Liver (tissue), 9 donors: ENCODE results near the gene SH3RF3. TPM values are rescaled to one million over a fixed set of nuclear protein-coding genes. Genes with fewer than 3 reads are reported as not detected.

Experiments used
- DNase-seq: peaks from one replicate; pipeline ENCODE4 v3.0.0-alpha.2; 2017; ENCODE audit warnings: low spot score
- H3K27ac ChIP-seq, 2 donors: one replicate each; pipeline ENCODE4 v1.7.0; 2013; ENCODE audit warnings: inconsistent platforms in 2 of 2, low read length in 2 of 2, control low read depth in 1 of 2, low read depth in 1 of 2, mild to moderate bottlenecking in 1 of 2
- H3K27me3 ChIP-seq, 4 donors: one replicate each; pipeline versions ENCODE4 v1.6.1 to v1.7.0; 2013; ENCODE audit warnings: low read length in 3 of 4, inconsistent platforms in 1 of 4, mild to moderate bottlenecking in 1 of 4, moderate library complexity in 1 of 4; ENCODE audit not compliant: control insufficient read depth in 4 of 4, insufficient read depth in 4 of 4
- H3K36me3 ChIP-seq, 4 donors: one replicate each; pipeline versions ENCODE4 v1.6.1 to v1.7.0; 2013; ENCODE audit warnings: low read length in 3 of 4, mild to moderate bottlenecking in 3 of 4, low read depth in 1 of 4, moderate library complexity in 1 of 4; ENCODE audit not compliant: control insufficient read depth in 4 of 4, insufficient read depth in 3 of 4
- H3K4me1 ChIP-seq, 4 donors: one replicate each; pipeline versions ENCODE4 v1.6.1 to v1.7.0; 2013; ENCODE audit warnings: low read length in 3 of 4, mild to moderate bottlenecking in 3 of 4, moderate library complexity in 1 of 4; ENCODE audit not compliant: control insufficient read depth in 4 of 4, insufficient read depth in 4 of 4
- H3K4me3 ChIP-seq, 3 donors: one replicate each; pipeline versions ENCODE4 v1.6.1 to v1.7.0; 2013; ENCODE audit warnings: low read length in 3 of 3, control low read depth in 1 of 3, low read depth in 1 of 3, mild to moderate bottlenecking in 1 of 3
- H3K9ac ChIP-seq, 2 donors: one replicate each; pipeline ENCODE4 v1.7.0; 2013; ENCODE audit warnings: low read length in 2 of 2, mild to moderate bottlenecking in 2 of 2, moderate library complexity in 2 of 2, control low read depth in 1 of 2, low read depth in 1 of 2
- H3K9me3 ChIP-seq, 4 donors: one replicate each; pipeline versions ENCODE4 v1.6.1 to v1.7.0; 2013; ENCODE audit warnings: low read length in 3 of 4; ENCODE audit not compliant: control insufficient read depth in 4 of 4
- ATF3 ChIP-seq: IDR thresholded peaks from 2 replicates; pipeline ENCODE4 v1.6.1; 2016; ENCODE audit warnings: antibody characterized with exemption
- CTCF ChIP-seq: fragments of 150-350 bp; IDR thresholded peaks from 2 replicates; pipeline ENCODE4 v1.5.1; 2017; ENCODE audit warnings: improper control_type of control experiment, low read depth, low read length; ENCODE audit not compliant: missing input control
- EGR1 ChIP-seq, 2 donors: IDR thresholded peaks; 2 replicates each; pipeline ENCODE4 v1.6.1; 2016 to 2018; ENCODE audit warnings: antibody characterized with exemption in 2 of 2, low read depth in 2 of 2
- FOXA1 ChIP-seq: IDR thresholded peaks from 2 replicates; pipeline ENCODE4 v1.6.1; 2016; ENCODE audit warnings: antibody characterized with exemption
- FOXA2 ChIP-seq: IDR thresholded peaks from 2 replicates; pipeline ENCODE4 v1.6.1; 2016; ENCODE audit warnings: antibody characterized with exemption
- GABPA ChIP-seq, 2 donors: IDR thresholded peaks in 1 of 2; conservative IDR thresholded peaks in 1 of 2; 2 replicates each; pipeline ENCODE4 v1.6.1; 2016; ENCODE audit warnings: antibody characterized with exemption in 2 of 2, mild to moderate bottlenecking in 1 of 2, moderate library complexity in 1 of 2
- HNF4A ChIP-seq, 2 donors: conservative IDR thresholded peaks; 2 replicates each; pipeline ENCODE4 v1.6.1; 2016; ENCODE audit warnings: antibody characterized with exemption in 2 of 2, mild to moderate bottlenecking in 2 of 2
- HNF4G ChIP-seq: IDR thresholded peaks from 2 replicates; pipeline ENCODE4 v1.6.1; 2016; ENCODE audit warnings: antibody characterized with exemption
- JUND ChIP-seq, 2 donors: IDR thresholded peaks; 2 replicates each; pipeline ENCODE4 v1.6.1; 2016; ENCODE audit warnings: antibody characterized with exemption in 2 of 2
- MAX ChIP-seq: IDR thresholded peaks from 2 replicates; pipeline ENCODE4 v1.6.1; 2016; ENCODE audit warnings: antibody characterized with exemption
- NR2F2 ChIP-seq: IDR thresholded peaks from 2 replicates; pipeline ENCODE4 v1.6.1; 2016; ENCODE audit warnings: antibody characterized with exemption
- RAD21 ChIP-seq, 2 donors: IDR thresholded peaks; 2 replicates each; pipeline ENCODE4 v1.6.1; 2016; ENCODE audit warnings: antibody characterized with exemption in 2 of 2, mild to moderate bottlenecking in 2 of 2
- REST ChIP-seq: IDR thresholded peaks from 2 replicates; pipeline ENCODE4 v1.6.1; 2016; ENCODE audit warnings: antibody characterized with exemption, mild to moderate bottlenecking
- RXRA ChIP-seq, 2 donors: IDR thresholded peaks; 2 replicates each; pipeline ENCODE4 v1.6.1; 2017 to 2018; ENCODE audit warnings: antibody characterized with exemption in 2 of 2, mild to moderate bottlenecking in 1 of 2
- SP1 ChIP-seq: IDR thresholded peaks from 2 replicates; pipeline ENCODE4 v1.6.1; 2018; ENCODE audit warnings: antibody characterized with exemption, mild to moderate bottlenecking
- TAF1 ChIP-seq: conservative IDR thresholded peaks from 2 replicates; pipeline ENCODE4 v1.6.1; 2016; ENCODE audit warnings: antibody characterized with exemption, mild to moderate bottlenecking
- YY1 ChIP-seq: IDR thresholded peaks from 2 replicates; pipeline ENCODE4 v1.6.1; 2016; ENCODE audit warnings: antibody characterized with exemption, mild to moderate bottlenecking
- ZBTB33 ChIP-seq: IDR thresholded peaks from 2 replicates; pipeline ENCODE4 v1.6.1; 2016; ENCODE audit warnings: antibody characterized with exemption
- WGBS: extraction: QIAGEN DNeasy Blood & Tissue Kit; methylation state at CpG from one replicate; pipeline ENCODE4 v1.1.7; 2013; 5-methylcytosine and 5-hydroxymethylcytosine counted together
- polyA plus RNA-seq, 2 donors: library from polyadenylated mRNA; stranded (reverse) in 1 of 2; unstranded in 1 of 2; fragments of 200-250 nt in 1 of 2; fragments of >200 nt in 1 of 2; fragmentation: Nextera tagmentation in 1 of 2; extraction: Ambion mirVana in 1 of 2; gene quantifications; one replicate each; pipeline versions ENCODE4 v1.2.1 to v1.2.3, GENCODE V29; 2013 to 2015
- total RNA-seq, 2 donors: library from RNA; depleted of rRNA; stranded (reverse); fragments of >200 nt; gene quantifications; one replicate each; pipeline ENCODE4 v1.2.3, GENCODE V29; 2014
- donor health status: healthy.
- donor health status: healthy.
- donor health status: healthy.
- donor health status: healthy.
- donor health status: healthy.

Gene SH3RF3
- total and polyA plus RNA-seq, 4 donors: 0.11 to 1.0 (median 0.54) TPM

DNA sequence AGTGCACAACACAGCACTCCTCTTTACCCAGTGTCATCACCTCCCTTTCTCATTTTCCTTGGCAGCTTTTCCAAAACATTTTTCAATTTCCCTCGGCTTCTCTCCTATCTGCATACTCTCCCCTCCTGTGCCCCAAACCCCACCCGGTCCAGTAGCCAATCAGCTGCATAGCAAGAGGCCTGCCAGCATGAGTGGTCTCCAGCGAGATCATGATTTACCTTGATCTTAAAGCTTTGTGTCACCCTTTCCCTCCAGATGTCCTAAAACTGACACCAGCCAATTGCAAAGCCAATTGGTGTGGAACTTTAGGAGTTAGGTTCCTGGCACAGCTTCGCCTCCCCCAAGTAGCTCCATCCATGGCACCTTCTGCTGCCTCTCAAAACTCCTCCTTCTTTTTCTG, 45.2 kb upstream of the SH3RF3 start:
- Histone ChIP-seq H3K4me1 (no peaks in the 10 kb centered on the region), H3K36me3 (no peaks in the 10 kb centered on the region), H3K9me3 (no peaks in the 10 kb centered on the region), H3K27ac (no peak overlapping the region), H3K9ac (no peak overlapping the region), H3K27me3 (no peaks in the 10 kb centered on the region), H3K4me3 (no peak overlapping the region)
- DNase-seq: no peak
- no peak for TF ChIP-seq HNF4G
- TF ChIP-seq RAD21 (IDR thresholded peaks at IDR 0.05): no peak
- no peak for TF ChIP-seq ATF3
- no peak for TF ChIP-seq SP1
- TF ChIP-seq RXRA (IDR thresholded peaks at IDR 0.05): no peak
- TF ChIP-seq ZBTB33: no peak
- TF ChIP-seq CTCF: no peak
- TF ChIP-seq JUND (IDR thresholded peaks at IDR 0.05): no peak
- no peak for TF ChIP-seq REST
- TF ChIP-seq FOXA1: no peak
- TF ChIP-seq MAX: no peak
- no peak for TF ChIP-seq HNF4A (conservative IDR thresholded peaks at IDR 0.05)
- no peak for TF ChIP-seq NR2F2
- TF ChIP-seq FOXA2: no peak
- TF ChIP-seq EGR1 (IDR thresholded peaks at IDR 0.05; ENCODE audit: low read depth in 2 of 2): no peak
- TF ChIP-seq TAF1: no peak
- TF ChIP-seq GABPA (IDR thresholded peaks at IDR 0.05 in 1 of 2, conservative IDR thresholded peaks at IDR 0.05 in 1 of 2): no peak
- TF ChIP-seq YY1: no peak
- 82% methylated on average over 4 of the region's 4 CpGs for WGBS
